ENCODE data around the gene ZNF225. TPM values are rescaled to one million over a fixed set of nuclear protein-coding genes. Genes with fewer than 3 reads are reported as not detected.

Gene ZNF225
- total and polyA plus RNA-seq, 9 of the 15 experiments (the other 6 are each of a cell fraction or from before 2014, with no cell fraction given): 1.4 to 4.2 (median 2.2) TPM

DNA sequence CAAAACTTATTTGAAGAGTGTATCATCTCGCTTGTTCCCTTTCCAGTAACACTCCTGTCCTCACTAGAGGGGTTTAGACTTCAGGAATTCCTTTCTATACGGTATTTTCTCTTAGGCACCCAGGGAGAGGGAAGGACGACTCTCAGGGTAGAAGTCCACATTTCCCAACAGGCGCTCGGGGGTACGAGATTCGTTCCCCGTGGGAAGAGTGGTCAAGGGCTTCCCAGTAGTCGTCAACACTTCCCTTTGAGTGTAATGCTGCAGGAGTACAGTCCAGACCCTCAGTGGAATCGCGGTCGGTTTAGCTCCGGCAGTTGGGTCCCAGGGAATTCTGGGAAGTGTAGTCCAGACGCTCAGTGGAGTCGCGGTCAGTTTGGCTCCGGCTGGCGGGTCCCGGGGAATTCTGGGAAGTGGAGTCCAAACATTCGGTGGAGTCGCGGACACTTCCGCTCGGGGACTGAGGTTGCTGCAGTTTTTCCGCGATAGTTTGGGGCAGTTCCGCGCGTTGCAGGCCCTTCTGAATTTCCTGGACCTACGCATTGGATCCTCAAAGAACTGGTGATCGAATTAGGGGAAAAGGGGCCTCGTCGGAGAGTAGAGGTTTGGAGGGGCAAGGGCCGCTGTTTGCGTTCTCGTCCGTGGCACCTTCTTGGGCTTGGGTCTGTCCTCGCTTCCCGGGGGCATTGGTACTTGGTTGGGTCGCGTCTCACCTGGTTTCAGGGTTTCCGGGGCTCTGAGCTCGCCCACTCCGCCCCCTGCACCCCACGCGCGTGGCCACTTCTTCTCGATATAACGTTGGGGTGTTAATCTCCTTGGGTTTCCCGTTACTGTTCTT lies 19.1 kb upstream of the ZNF225 start, which contains the start of gene ZNF224 (continued):
- TF ChIP-seq RBM17 (IDR thresholded peaks at IDR 0.05; ENCODE audit: borderline replicate concordance, low read depth, low read length): no peak
- TF ChIP-seq TBP (optimal IDR thresholded peaks at IDR 0.05; ENCODE audit: low read depth, low read length): peak; percentile 28
- peak; percentile 59; the same call in 1 of the 2 replicates for TF ChIP-seq CBX1 (IDR thresholded peaks at IDR 0.05; ENCODE audit: low read depth)
- TF ChIP-seq, protein P1, sequence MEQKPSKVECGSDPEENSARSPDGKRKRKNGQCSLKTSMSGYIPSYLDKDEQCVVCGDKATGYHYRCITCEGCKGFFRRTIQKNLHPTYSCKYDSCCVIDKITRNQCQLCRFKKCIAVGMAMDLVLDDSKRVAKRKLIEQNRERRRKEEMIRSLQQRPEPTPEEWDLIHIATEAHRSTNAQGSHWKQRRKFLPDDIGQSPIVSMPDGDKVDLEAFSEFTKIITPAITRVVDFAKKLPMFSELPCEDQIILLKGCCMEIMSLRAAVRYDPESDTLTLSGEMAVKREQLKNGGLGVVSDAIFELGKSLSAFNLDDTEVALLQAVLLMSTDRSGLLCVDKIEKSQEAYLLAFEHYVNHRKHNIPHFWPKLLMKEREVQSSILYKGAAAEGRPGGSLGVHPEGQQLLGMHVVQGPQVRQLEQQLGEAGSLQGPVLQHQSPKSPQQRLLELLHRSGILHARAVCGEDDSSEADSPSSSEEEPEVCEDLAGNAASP (IDR thresholded peaks at IDR 0.05): no peak
- 0 out of 2 replicates have a peak, but pooled peaks have one; percentile 12 for TF ChIP-seq ZBTB17 (CRISPR knock-in tag; IDR thresholded peaks at IDR 0.05)
- no peak for TF ChIP-seq ATF1 (CRISPR knock-in tag; IDR thresholded peaks at IDR 0.05)
- TF ChIP-seq ATF1 (tag; IDR thresholded peaks at IDR 0.05): peak; percentile 80
- no peak for TF ChIP-seq RFX7 (CRISPR knock-in tag; IDR thresholded peaks at IDR 0.05)
- no peak for TF ChIP-seq ZNF133 (CRISPR knock-in tag; IDR thresholded peaks at IDR 0.05)
- no peak for TF ChIP-seq NFIC (IDR thresholded peaks at IDR 0.05)
- TF ChIP-seq ZNF586 (CRISPR knock-in tag; conservative IDR thresholded peaks at IDR 0.05): no peak
- TF ChIP-seq ZNF561 (CRISPR knock-in tag; conservative IDR thresholded peaks at IDR 0.05): no peak
- TF ChIP-seq, protein P2, sequence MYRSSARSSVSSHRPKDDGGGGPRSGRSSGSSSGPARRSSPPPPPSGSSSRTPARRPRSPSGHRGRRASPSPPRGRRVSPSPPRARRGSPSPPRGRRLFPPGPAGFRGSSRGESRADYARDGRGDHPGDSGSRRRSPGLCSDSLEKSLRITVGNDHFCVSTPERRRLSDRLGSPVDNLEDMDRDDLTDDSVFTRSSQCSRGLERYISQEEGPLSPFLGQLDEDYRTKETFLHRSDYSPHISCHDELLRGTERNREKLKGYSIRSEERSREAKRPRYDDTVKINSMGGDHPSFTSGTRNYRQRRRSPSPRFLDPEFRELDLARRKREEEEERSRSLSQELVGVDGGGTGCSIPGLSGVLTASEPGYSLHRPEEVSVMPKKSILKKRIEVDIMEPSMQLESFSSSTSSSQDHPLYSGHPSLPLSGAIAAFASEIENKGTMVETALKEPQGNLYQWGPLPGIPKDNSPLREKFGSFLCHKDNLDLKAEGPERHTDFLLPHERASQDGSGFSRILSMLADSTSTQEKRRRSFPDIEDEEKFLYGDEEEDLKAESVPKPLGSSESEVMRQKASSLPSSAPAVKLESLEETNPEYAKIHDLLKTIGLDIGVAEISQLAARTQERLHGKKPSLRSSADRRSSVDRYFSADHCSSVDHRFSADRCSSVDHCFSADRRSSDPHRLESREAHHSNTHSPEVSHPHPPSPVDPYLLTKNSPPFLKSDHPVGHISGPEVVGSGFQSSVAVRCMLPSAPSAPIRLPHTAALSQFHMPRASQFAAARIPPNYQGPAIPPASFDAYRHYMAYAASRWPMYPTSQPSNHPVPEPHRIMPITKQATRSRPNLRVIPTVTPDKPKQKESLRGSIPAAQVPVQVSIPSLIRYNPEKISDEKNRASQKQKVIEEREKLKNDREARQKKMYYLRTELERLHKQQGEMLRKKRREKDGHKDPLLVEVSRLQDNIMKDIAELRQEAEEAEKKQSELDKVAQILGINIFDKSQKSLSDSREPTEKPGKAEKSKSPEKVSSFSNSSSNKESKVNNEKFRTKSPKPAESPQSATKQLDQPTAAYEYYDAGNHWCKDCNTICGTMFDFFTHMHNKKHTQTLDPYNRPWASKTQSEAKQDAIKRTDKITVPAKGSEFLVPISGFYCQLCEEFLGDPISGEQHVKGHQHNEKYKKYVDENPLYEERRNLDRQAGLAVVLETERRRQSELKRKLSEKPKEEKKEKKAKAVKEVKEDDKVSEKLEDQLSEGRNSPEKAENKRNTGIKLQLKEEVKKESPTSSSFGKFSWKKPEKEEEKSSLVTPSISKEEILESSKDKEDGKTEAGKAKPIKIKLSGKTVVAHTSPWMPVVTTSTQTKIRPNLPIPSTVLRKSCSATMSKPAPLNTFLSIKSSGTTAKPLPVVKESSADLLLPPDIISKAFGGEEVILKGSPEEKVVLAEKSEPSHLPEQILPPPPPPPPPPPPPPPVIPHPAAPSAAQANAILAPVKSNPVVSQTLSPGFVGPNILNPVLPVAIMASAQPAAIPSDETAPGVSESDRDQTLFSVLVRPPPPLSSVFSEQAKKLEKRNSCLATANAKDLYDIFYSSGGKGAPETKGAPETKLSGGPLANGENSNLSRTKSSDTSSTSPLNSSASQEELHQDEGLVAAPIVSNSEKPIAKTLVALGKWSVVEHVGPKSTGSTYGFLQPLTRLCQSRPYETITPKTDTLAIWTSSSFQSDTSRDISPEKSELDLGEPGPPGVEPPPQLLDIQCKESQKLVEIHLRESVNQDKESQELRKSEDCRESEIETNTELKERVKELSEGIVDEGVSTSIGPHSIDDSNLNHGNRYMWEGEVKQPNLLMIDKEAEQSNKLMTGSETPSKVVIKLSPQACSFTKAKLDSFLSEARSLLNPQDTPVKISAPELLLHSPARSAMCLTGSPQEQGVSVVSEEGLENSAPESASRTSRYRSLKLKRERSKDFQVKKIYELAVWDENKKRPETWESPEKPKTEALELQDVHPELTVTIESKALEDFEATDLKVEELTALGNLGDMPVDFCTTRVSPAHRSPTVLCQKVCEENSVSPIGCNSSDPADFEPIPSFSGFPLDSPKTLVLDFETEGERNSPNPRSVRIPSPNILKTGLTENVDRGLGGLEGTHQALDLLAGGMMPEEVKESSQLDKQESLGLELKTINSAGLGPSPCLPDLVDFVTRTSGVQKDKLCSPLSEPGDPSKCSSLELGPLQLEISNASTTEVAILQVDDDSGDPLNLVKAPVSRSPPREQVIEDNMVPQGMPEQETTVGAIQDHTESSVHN (IDR thresholded peaks at IDR 0.05; ENCODE audit: borderline replicate concordance in 1 of 2, low read depth in 1 of 2): no peak
- TF ChIP-seq SMAD3 (CRISPR knock-in tag; conservative IDR thresholded peaks at IDR 0.05): no peak
- TF ChIP-seq, protein P3, sequence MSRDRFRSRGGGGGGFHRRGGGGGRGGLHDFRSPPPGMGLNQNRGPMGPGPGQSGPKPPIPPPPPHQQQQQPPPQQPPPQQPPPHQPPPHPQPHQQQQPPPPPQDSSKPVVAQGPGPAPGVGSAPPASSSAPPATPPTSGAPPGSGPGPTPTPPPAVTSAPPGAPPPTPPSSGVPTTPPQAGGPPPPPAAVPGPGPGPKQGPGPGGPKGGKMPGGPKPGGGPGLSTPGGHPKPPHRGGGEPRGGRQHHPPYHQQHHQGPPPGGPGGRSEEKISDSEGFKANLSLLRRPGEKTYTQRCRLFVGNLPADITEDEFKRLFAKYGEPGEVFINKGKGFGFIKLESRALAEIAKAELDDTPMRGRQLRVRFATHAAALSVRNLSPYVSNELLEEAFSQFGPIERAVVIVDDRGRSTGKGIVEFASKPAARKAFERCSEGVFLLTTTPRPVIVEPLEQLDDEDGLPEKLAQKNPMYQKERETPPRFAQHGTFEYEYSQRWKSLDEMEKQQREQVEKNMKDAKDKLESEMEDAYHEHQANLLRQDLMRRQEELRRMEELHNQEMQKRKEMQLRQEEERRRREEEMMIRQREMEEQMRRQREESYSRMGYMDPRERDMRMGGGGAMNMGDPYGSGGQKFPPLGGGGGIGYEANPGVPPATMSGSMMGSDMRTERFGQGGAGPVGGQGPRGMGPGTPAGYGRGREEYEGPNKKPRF (IDR thresholded peaks at IDR 0.05; ENCODE audit: low read depth, low read length): no peak
- no peak for TF ChIP-seq PHB (CRISPR knock-in tag; IDR thresholded peaks at IDR 0.05)
- TF ChIP-seq GATAD2B (IDR thresholded peaks at IDR 0.05; ENCODE audit: borderline replicate concordance): no peak
- no peak for TF ChIP-seq ZC3H8 (IDR thresholded peaks at IDR 0.05)

Data from K562 (cell line).